ENCODE data around the gene SETDB2. TPM values are rescaled to one million over a fixed set of nuclear protein-coding genes. Genes with fewer than 3 reads are reported as not detected.

SETDB2 gene
- total and polyA plus RNA-seq, 2 of the 13 experiments (the other 11 are each of a cell fraction or from before 2014, with no cell fraction given), result 8.1 to 8.7 TPM

- no peak for TF ChIP-seq ZBTB10 (CRISPR knock-in tag; IDR thresholded peaks at IDR 0.05; ENCODE audit: borderline replicate concordance)
- no peak for TF ChIP-seq TEAD3 (CRISPR knock-in tag; optimal IDR thresholded peaks at IDR 0.05; ENCODE audit: borderline replicate concordance)
- no peak for TF ChIP-seq ZNF501 (CRISPR knock-in tag; IDR thresholded peaks at IDR 0.05)
- no peak for TF ChIP-seq ZNF256 (CRISPR knock-in tag; conservative IDR thresholded peaks at IDR 0.05)
- no peak for TF ChIP-seq JARID2 (CRISPR knock-in tag; IDR thresholded peaks at IDR 0.05; ENCODE audit: insufficient replicate concordance)
- no peak for TF ChIP-seq SMARCC2 (IDR thresholded peaks at IDR 0.05)
- TF ChIP-seq MTF1 (CRISPR knock-in tag; IDR thresholded peaks at IDR 0.05), result no peak
- TF ChIP-seq CEBPG (CRISPR knock-in tag; IDR thresholded peaks at IDR 0.05), result no peak
Measured at GRCh38 chr13:49536144-49536873, 92.2 kb downstream of the SETDB2 start (continued).

GRCh38 chr13:49538404-49538803 lies 94.3 kb downstream of the SETDB2 start:
- Histone ChIP-seq H3K4me2 (ENCODE audit: low read depth, low read length) (no peak overlapping the region), H3K79me2 (ENCODE audit: insufficient read depth, low read length) (no peaks in the 10 kb centered on the region), H3K9ac (ENCODE audit: insufficient read depth, low read depth, low read length) (no peak overlapping the region), H2AFZ (ENCODE audit: low read length) (no peak overlapping the region), H3K9me3 (ENCODE audit: low read length) (no peaks in the 10 kb centered on the region), H3K27ac (ENCODE audit: extremely low read length, insufficient read depth, low read length) (no peak overlapping the region), H3K36me3 (replicated peaks in 1 of 2; ENCODE audit: control insufficient read depth in 1 of 2, insufficient read depth in 2 of 2, low read length in 2 of 2) (peaks cover 6 to 36% of the 10 kb centered on the region in 2 experiments), H4K20me1 (ENCODE audit: insufficient read depth, low read length) (no peaks in the 10 kb centered on the region), H3K4me1 (ENCODE audit: insufficient read depth, low read length) (no peaks in the 10 kb centered on the region), H3K4me3 (replicated peaks in 1 of 3; ENCODE audit: insufficient read depth in 1 of 3, low read depth in 2 of 3, low read length in 3 of 3) (no peak overlapping the region), H3K27me3 (ENCODE audit: control insufficient read depth in 1 of 2, insufficient read depth in 2 of 2, low read length in 2 of 2) (no peaks in the 10 kb centered on the region)
- CTCF ChIA-PET (ENCODE audit: low intra/inter-chr PET ratio, low total read pairs), result no interaction called here
- in situ Hi-C loops (cut with HindIII; ENCODE audit: extremely low pct_ligation_motif_present, low pct_unique_long_range_greater_than_20kb), result no loop called here
- WGBS (ENCODE audit: low lambda C conversion rate), result 98% methylated on average over 2 of the region's 2 CpGs
- intact Hi-C loops (cut with micrococcal nuclease; ENCODE audit: unreplicated experiment), result no loop called here
- no TSS peak for BruUV-seq (replicated peaks)
- POLR2A ChIA-PET, result no interaction called here
- TF ChIP-seq ZXDC (CRISPR knock-in tag; IDR thresholded peaks at IDR 0.05) (no peak), ZNF317 (CRISPR knock-in tag; IDR thresholded peaks at IDR 0.05) (no peak), ZNF3 (CRISPR knock-in tag; IDR thresholded peaks at IDR 0.05) (no peak), ATF7-NPFF (CRISPR knock-in tag; IDR thresholded peaks at IDR 0.05; ENCODE audit: low read depth) (no peak)
- FAIRE-seq (no peak), DNase-seq (ENCODE audit: low spot score) (no peak), ATAC-seq (no peak)
